Activated naive CD4-positive, alpha-beta T cell (primary cell): ENCODE results near the gene CRYGC.
"Not testable (repeated sequence)": the region's sequence is repeated elsewhere in the genome, so short reads cannot be mapped to it uniquely, and the experiment has no call there.

Experiments used
- DNase-seq, 4 experiments: peaks; one replicate each; lab custom pipeline; 2025; lab: John Stamatoyannopoulos, UW

The CRYGC gene

GRCh38 chr2:208136716-208137094 is 7.1 kb upstream of the CRYGC start:
- no peak for DNase-seq

- DNase-seq = no peak
Observed at GRCh38 chr2:208135794-208136715, 6.4 kb upstream of the CRYGC start.

GRCh38 chr2:208134928-208135586 is 5.4 kb upstream of the CRYGC start:
- DNase-seq = no peak

GRCh38 chr2:208130712-208131110 is 1.1 kb upstream of the CRYGC start:
- no peak for DNase-seq

GRCh38 chr2:208128136-208128535 is 1.5 kb downstream of the CRYGC start:
- DNase-seq = no peak

GRCh38 chr2:208127090-208127489 is 2.5 kb downstream of the CRYGC start:
- DNase-seq = no peak

- DNase-seq = no peak
Observed at GRCh38 chr2:208125251-208125650, 4.4 kb downstream of the CRYGC start.

GRCh38 chr2:208124013-208124715 is 5.5 kb downstream of the CRYGC start, which contains the start of gene CRYGD:
CRYGD (minus strand) TSS chr2:208124524; CDS start chr2:208124473, 51 bp downstream.
- not testable (repeated sequence) for DNase-seq

- DNase-seq = no peak
Observed at GRCh38 chr2:208122248-208122647, 7.4 kb downstream of the CRYGC start.

GRCh38 chr2:208118918-208119317 is 10.7 kb downstream of the CRYGC start:
- no peak for DNase-seq

GRCh38 chr2:208117390-208117789 is 12.2 kb downstream of the CRYGC start:
- not testable (repeated sequence) for DNase-seq

- DNase-seq = no peak
Observed at GRCh38 chr2:208112969-208113368, 16.7 kb downstream of the CRYGC start.

GRCh38 chr2:208112273-208112745 is 17.3 kb downstream of the CRYGC start:
- not testable (repeated sequence) for DNase-seq

GRCh38 chr2:208103616-208104015 is 26.0 kb downstream of the CRYGC start:
- no peak for DNase-seq

- DNase-seq = no peak
Observed at GRCh38 chr2:208101716-208102631, 27.7 kb downstream of the CRYGC start.

GRCh38 chr2:208099682-208100470 is 29.8 kb downstream of the CRYGC start:
- DNase-seq = no peak

GRCh38 chr2:208098701-208099100 is 30.9 kb downstream of the CRYGC start:
- not testable (repeated sequence) for DNase-seq

- DNase-seq = no peak
Observed at GRCh38 chr2:208098267-208098666, 31.4 kb downstream of the CRYGC start.

- DNase-seq = no peak
Observed at GRCh38 chr2:208097801-208098200, 31.8 kb downstream of the CRYGC start.

- DNase-seq = no peak
Observed at GRCh38 chr2:208097313-208097712, 32.3 kb downstream of the CRYGC start.
